Dendritic cell treated with granulocyte-macrophage colony-stimulating factor and Interleukin-4, amounts not matched to agents 40 ng/mL and 50 ng/mL, for 4 days (primary cell): ENCODE data around the gene PAXX.
A peak's percentile ranks its signal among the peaks of the same experiment; 100 is the strongest.

Experiments used
- H3K27ac Mint-ChIP-seq: one replicate; pipeline ENCODE4 v1.8.0; 2022; ENCODE audit warnings: mild to moderate bottlenecking, mixed read lengths
- H3K27me3 Mint-ChIP-seq: one replicate; pipeline ENCODE4 v1.8.0; 2022; ENCODE audit warnings: mild to moderate bottlenecking, mixed read lengths
- H3K36me3 Mint-ChIP-seq: one replicate; pipeline ENCODE4 v1.8.0; 2022; ENCODE audit warnings: low read depth, mixed read lengths
- H3K4me1 Mint-ChIP-seq: one replicate; pipeline ENCODE4 v1.8.0; 2022; ENCODE audit warnings: low read depth, mixed read lengths
- H3K4me3 Mint-ChIP-seq: one replicate; pipeline ENCODE4 v1.8.0; 2022; ENCODE audit warnings: mild to moderate bottlenecking, moderate library complexity, mixed read lengths
- H3K9me3 Mint-ChIP-seq: one replicate; pipeline ENCODE4 v1.8.0; 2022; ENCODE audit warnings: mixed read lengths
- intact Hi-C: fragments of 100-400 bp; cut with micrococcal nuclease; formaldehyde crosslinking; loops from one replicate; pipeline ENCODE4 v1.15.0; 2022

Gene PAXX

GRCh38 chr9:136958473-136958872 is 33.7 kb upstream of the PAXX start:
- H3K27ac Mint-ChIP-seq: no peak overlapping the region
- no peaks in the 10 kb centered on the region for H3K4me1 Mint-ChIP-seq
- H3K9me3 Mint-ChIP-seq: peaks cover 10% of the 10 kb centered on the region
- no peaks in the 10 kb centered on the region for H3K36me3 Mint-ChIP-seq
- H3K27me3 Mint-ChIP-seq: peaks cover 16% of the 10 kb centered on the region
- intact Hi-C loops: no loop called here
- no peak overlapping the region for H3K4me3 Mint-ChIP-seq

DNA sequence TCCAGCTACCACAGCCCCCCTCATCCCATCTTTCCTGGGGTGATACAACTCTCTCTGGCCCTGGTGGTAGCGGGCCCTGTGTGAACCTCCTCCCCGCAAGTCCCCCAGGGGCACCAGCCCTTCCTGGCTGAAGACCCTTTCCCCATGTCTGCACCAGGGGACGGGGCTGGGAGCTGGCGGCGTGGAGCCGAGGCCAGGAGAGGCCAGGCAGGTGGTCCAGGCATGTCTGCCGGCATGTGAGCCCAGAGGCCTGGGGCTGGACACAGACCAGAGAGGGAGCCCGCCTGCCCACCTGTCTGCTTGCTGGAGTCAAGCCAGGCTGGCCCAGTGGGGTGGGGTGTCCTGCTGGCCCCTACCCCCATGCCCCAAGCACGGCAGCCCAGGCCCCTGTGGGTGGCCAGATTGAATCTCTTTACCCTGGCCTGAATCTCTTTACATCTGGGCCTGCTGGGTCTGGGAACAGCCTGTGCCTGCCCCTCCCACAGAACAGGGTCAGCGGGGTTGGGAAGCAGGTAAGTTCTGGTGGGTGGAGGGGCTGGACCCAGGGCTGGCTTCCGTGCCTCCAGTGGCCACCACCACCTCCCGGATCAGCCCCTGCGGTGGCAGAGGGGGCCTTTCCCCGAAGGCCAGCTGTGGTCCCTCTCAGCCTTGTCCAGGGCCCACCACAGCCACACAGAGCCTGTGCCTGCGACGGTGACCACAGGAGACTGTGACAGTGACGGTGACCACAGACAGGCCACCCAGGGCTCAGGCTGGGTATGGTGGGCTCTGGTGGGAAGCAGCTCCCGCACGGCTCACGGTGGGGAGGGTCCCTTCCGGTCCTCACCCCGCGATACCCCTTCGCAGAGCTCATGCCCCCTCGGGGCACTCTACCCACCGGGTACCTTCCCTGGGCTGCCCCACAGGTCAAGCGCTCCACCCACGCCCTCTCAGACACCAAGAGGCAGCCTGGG is 33.0 kb upstream of the PAXX start:
- Mint-ChIP-seq H3K4me3 (no peak overlapping the region), H3K27ac (no peak overlapping the region), H3K9me3 (peaks cover 10% of the 10 kb centered on the region), H3K4me1 (peaks cover 1% of the 10 kb centered on the region), H3K27me3 (peaks cover 16% of the 10 kb centered on the region), H3K36me3 (no peaks in the 10 kb centered on the region)
- intact Hi-C loops: no loop called here

- intact Hi-C loops: no loop called here
- Mint-ChIP-seq H3K4me3 (no peak overlapping the region), H3K27ac (no peak overlapping the region), H3K4me1 (peaks cover 8% of the 10 kb centered on the region), H3K9me3 (peaks cover 10% of the 10 kb centered on the region), H3K36me3 (no peaks in the 10 kb centered on the region), H3K27me3 (peaks cover 11% of the 10 kb centered on the region)
These were observed 31.8 kb upstream of the PAXX start for GRCh38 chr9:136960212-136960937.

DNA sequence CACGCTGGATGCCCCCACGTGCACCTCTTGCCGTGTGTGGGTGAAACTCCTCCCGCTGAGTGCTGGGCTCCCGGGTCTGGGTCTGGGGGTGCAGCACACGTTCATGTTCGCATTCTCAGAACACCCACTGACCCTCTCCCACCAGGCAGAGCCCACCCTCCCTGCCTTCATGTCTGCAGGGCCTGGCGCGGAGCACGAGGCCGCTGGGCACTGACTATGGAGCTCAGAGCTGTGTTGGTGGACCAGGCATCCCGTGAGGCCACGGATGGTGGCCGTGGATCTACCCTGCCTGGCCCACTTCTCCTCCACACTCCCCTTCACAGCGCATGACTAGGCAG is 31.3 kb upstream of the PAXX start:
- H3K4me1 Mint-ChIP-seq: peaks cover 12% of the 10 kb centered on the region
- no peak overlapping the region for H3K4me3 Mint-ChIP-seq
- no peaks in the 10 kb centered on the region for H3K36me3 Mint-ChIP-seq
- intact Hi-C loops: no loop called here
- H3K9me3 Mint-ChIP-seq: peaks cover 10% of the 10 kb centered on the region
- peaks cover 14% of the 10 kb centered on the region for H3K27me3 Mint-ChIP-seq
- no peak overlapping the region for H3K27ac Mint-ChIP-seq

GRCh38 chr9:136961279-136962065 is 30.8 kb upstream of the PAXX start:
- Mint-ChIP-seq H3K4me3 (no peak overlapping the region), H3K4me1 (peaks cover 18% of the 10 kb centered on the region), H3K27ac (no peak overlapping the region), H3K27me3 (peaks cover 20% of the 10 kb centered on the region), H3K9me3 (peaks cover 6% of the 10 kb centered on the region), H3K36me3 (no peaks in the 10 kb centered on the region)
- intact Hi-C loops: no loop called here

- peaks cover 25% of the 10 kb centered on the region for H3K27me3 Mint-ChIP-seq
- no peaks in the 10 kb centered on the region for H3K36me3 Mint-ChIP-seq
- H3K9me3 Mint-ChIP-seq: no peaks in the 10 kb centered on the region
- H3K27ac Mint-ChIP-seq: no peak overlapping the region
- no peak overlapping the region for H3K4me3 Mint-ChIP-seq
- intact Hi-C loops: no loop called here
- H3K4me1 Mint-ChIP-seq: peaks cover 20% of the 10 kb centered on the region
These were observed 30.1 kb upstream of the PAXX start for GRCh38 chr9:136962163-136962562.

DNA sequence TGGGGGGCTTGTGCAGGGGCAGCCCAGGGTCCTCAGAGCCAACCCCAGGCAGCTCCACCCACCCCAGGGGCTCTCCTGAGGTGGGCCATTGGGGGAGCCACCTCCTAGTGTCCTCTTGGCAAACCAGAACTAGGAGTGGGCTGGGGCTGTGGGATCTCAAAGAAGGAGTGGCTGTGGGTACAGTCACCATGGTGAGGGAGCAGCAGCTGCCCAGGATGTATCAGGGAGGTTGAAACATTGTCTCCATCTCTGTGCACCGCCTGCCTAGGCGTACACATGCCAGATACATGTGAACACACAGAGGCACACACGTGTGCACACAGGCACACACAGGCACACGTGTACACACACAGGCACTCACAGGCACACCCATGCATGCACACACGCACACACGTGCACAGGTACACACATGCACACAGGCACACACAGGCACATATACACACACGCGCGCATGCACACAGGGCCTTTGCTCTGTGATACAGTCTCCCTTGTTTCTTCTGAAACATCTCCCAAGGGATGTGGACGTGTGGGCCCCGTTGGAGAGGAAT is 29.4 kb upstream of the PAXX start:
- H3K36me3 Mint-ChIP-seq: no peaks in the 10 kb centered on the region
- intact Hi-C loops: no loop called here
- H3K27me3 Mint-ChIP-seq: peaks cover 26% of the 10 kb centered on the region
- H3K9me3 Mint-ChIP-seq: no peaks in the 10 kb centered on the region
- no peak overlapping the region for H3K4me3 Mint-ChIP-seq
- H3K27ac Mint-ChIP-seq: peak overlapping the region; percentile 28
- H3K4me1 Mint-ChIP-seq: peaks cover 20% of the 10 kb centered on the region

DNA sequence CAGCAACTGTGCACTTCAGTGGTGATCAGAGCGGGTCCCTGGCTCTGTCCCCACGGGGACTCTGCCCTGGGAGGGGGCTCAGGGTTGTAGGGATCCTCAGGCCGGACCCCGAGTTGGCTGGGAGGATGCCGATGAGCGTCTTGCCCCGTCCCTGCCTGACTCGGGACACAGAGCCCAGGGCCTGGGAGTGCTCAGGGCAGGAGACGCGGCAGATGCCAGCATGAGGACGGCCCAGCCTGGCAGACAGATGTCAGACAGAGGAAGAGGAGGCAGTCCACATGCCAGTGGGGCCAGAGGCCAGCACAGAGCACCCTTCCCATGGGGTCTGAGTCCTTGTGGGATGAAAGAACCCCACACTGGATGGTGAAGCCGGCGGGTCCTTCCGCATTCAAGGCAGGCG is 28.9 kb upstream of the PAXX start:
- peak overlapping the region; percentile 28 for H3K27ac Mint-ChIP-seq

GRCh38 chr9:136963751-136964150 is 28.5 kb upstream of the PAXX start:
- H3K4me1 Mint-ChIP-seq: peaks cover 20% of the 10 kb centered on the region
- no peaks in the 10 kb centered on the region for H3K36me3 Mint-ChIP-seq
- intact Hi-C loops: no loop called here
- H3K9me3 Mint-ChIP-seq: no peaks in the 10 kb centered on the region
- peak overlapping the region; percentile 28 for H3K27ac Mint-ChIP-seq
- H3K4me3 Mint-ChIP-seq: no peak overlapping the region
- peaks cover 26% of the 10 kb centered on the region for H3K27me3 Mint-ChIP-seq

More for the DNA sequence above, 28.9 kb upstream of the PAXX start:
- Mint-ChIP-seq H3K36me3 (no peaks in the 10 kb centered on the region), H3K9me3 (no peaks in the 10 kb centered on the region), H3K4me3 (no peak overlapping the region), H3K27me3 (peaks cover 24% of the 10 kb centered on the region), H3K4me1 (peaks cover 20% of the 10 kb centered on the region)
- intact Hi-C loops: no loop called here

DNA sequence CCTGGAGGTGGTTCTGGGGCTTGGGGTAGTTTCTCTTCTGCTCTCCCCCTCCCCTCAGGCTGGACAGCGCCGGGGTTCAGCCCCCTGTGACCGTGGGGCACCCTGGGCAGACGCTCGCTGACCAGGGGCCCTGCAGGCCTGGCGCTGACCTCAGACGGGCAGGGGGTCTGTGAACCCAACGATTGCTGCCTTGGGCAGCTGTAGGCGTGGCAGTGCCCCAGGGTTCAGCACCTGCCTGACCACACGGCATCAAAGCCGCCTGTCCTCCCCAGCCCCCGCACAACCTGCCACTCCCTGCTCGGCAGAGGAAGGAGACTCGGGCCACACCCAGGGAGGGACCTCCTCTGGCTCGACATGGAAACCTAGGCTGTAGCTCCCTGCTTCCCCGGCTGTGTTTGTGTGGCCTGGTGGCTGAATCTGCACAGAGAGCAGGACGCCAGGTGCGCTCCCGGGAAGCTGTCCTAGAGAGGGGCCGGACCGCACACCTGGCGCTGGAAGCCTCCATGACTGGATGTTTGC is 28.0 kb upstream of the PAXX start:
- Mint-ChIP-seq H3K4me3 (no peak overlapping the region), H3K36me3 (no peaks in the 10 kb centered on the region), H3K27ac (peak overlapping the region; percentile 35), H3K4me1 (peaks cover 20% of the 10 kb centered on the region), H3K27me3 (peaks cover 29% of the 10 kb centered on the region), H3K9me3 (no peaks in the 10 kb centered on the region)
- intact Hi-C loops: no loop called here

DNA sequence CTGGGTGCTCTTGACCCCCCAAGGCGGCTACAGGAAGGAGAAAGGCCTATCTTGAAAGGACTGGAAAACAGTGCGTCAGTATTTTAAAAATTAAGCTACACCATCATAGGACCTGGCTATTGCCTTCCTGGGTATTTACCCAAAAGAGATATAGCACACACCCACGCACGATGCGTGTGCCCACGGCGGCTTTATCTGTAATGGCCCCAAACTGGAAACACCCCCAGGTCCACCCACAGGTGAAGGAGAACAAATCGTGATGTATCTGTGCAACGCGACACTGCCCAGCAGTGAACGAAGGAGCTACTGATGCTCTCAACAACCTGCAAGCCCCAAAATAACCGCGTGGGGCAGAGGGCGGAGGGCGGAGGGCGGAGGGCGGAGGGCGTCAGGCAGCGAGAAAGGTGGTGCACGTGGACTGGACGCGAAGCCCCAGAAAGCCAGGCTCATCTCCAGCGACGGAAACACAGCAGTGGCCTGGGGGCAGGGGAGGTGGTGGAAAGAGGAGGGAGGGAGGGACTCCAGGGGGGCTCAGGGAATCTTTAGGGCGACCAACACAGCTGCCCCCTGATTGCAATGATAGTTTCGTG is 27.3 kb upstream of the PAXX start:
- peak overlapping the region; percentile 35 for H3K27ac Mint-ChIP-seq
- H3K36me3 Mint-ChIP-seq: no peaks in the 10 kb centered on the region
- peaks cover 20% of the 10 kb centered on the region for H3K4me1 Mint-ChIP-seq
- intact Hi-C loops: no loop called here
- H3K27me3 Mint-ChIP-seq: peaks cover 30% of the 10 kb centered on the region
- H3K9me3 Mint-ChIP-seq: no peaks in the 10 kb centered on the region
- no peak overlapping the region for H3K4me3 Mint-ChIP-seq

- H3K4me3 Mint-ChIP-seq: no peak overlapping the region
- H3K36me3 Mint-ChIP-seq: no peaks in the 10 kb centered on the region
- peaks cover 20% of the 10 kb centered on the region for H3K4me1 Mint-ChIP-seq
- intact Hi-C loops: no loop called here
- H3K27me3 Mint-ChIP-seq: peaks cover 37% of the 10 kb centered on the region
- peak overlapping the region; percentile 68 for H3K27ac Mint-ChIP-seq
- H3K9me3 Mint-ChIP-seq: no peaks in the 10 kb centered on the region
These were observed 26.3 kb upstream of the PAXX start for GRCh38 chr9:136965771-136966484.
